HEK293T (cell line): ENCODE measurements around the gene ROPN1L.

Source experiments
- ARNT ChIP-seq: fragments of 450-650 bp; IDR thresholded peaks from 2 replicates; pipeline ENCODE4 v1.6.1; 2017; ENCODE audit warnings: mild to moderate bottlenecking
- BHLHE40 ChIP-seq: fragments of 450-650 bp; IDR thresholded peaks from 2 replicates; pipeline ENCODE4 v1.6.1; 2016; ENCODE audit warnings: mild to moderate bottlenecking, moderate library complexity, borderline replicate concordance
- FOXA1 ChIP-seq: fragments of 450-650 bp; IDR thresholded peaks from 2 replicates; pipeline ENCODE4 v1.6.1; 2016; ENCODE audit warnings: mild to moderate bottlenecking
- HDGF ChIP-seq: fragments of 450-650 bp; IDR thresholded peaks from 2 replicates; pipeline ENCODE4 v1.6.1; 2017; ENCODE audit warnings: antibody characterized with exemption, borderline replicate concordance
- LEF1 ChIP-seq: fragments of 450-650 bp; IDR thresholded peaks from 2 replicates; pipeline ENCODE4 v1.6.1; 2017; ENCODE audit warnings: mild to moderate bottlenecking, borderline replicate concordance
- SP1 ChIP-seq: fragments of 450-650 bp; IDR thresholded peaks from 2 replicates; pipeline ENCODE4 v1.6.1; 2017

GRCh38 chr5:10452768-10453331, 11.2 kb downstream of the ROPN1L start:
- TF ChIP-seq ARNT (no peak), SP1 (no peak), HDGF (no peak), LEF1 (no peak), BHLHE40 (no peak), FOXA1 (no peak)
